Measurements from ENCODE around the gene TMEM52. TPM values are rescaled to one million over a fixed set of nuclear protein-coding genes. Genes with fewer than 3 reads are reported as not detected.

The TMEM52 gene
- total and polyA plus RNA-seq, 2 of the 13 experiments (the other 11 are each of a cell fraction or from before 2014, with no cell fraction given) = 13.2 to 18.7 TPM

DNA sequence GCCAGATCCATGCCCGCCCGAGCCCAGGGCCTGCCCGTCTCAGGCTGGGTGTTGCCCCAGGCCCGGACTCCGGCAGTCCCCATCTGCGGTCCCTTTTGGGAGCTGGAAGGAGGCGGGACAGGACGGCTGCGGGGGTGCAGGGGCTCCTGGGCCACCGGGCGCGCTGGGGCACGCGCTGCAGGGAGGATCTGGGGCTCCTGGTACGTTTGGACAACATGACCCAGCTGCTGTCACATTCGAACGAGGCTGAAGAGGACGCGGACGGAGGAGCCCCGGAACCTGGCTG lies 10.6 kb downstream of the TMEM52 start (continued):
- TF ChIP-seq, protein P1, sequence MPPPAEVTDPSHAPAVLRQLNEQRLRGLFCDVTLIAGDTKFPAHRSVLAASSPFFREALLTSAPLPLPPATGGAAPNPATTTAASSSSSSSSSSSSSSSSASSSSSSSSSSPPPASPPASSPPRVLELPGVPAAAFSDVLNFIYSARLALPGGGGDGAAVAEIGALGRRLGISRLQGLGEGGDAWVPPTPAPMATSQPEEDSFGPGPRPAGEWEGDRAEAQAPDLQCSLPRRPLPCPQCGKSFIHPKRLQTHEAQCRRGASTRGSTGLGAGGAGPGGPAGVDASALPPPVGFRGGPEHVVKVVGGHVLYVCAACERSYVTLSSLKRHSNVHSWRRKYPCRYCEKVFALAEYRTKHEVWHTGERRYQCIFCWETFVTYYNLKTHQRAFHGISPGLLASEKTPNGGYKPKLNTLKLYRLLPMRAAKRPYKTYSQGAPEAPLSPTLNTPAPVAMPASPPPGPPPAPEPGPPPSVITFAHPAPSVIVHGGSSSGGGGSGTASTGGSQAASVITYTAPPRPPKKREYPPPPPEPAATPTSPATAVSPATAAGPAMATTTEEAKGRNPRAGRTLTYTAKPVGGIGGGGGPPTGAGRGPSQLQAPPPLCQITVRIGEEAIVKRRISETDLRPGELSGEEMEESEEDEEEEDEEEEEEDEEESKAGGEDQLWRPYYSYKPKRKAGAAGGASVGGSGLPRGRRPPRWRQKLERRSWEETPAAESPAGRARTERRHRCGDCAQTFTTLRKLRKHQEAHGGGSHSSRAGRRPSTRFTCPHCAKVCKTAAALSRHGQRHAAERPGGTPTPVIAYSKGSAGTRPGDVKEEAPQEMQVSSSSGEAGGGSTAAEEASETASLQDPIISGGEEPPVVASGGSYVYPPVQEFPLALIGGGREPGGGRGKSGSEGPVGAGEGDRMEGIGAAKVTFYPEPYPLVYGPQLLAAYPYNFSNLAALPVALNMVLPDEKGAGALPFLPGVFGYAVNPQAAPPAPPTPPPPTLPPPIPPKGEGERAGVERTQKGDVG (CRISPR knock-in tag; IDR thresholded peaks at IDR 0.05; ENCODE audit: borderline replicate concordance) = no peak; the same call in 1 of the 2 replicates
- TF ChIP-seq NFYC (CRISPR knock-in tag; IDR thresholded peaks at IDR 0.05) = no peak
- TF ChIP-seq ZNF616 (CRISPR knock-in tag; IDR thresholded peaks at IDR 0.05; ENCODE audit: low read depth) = no peak
- TF ChIP-seq, protein P2, sequence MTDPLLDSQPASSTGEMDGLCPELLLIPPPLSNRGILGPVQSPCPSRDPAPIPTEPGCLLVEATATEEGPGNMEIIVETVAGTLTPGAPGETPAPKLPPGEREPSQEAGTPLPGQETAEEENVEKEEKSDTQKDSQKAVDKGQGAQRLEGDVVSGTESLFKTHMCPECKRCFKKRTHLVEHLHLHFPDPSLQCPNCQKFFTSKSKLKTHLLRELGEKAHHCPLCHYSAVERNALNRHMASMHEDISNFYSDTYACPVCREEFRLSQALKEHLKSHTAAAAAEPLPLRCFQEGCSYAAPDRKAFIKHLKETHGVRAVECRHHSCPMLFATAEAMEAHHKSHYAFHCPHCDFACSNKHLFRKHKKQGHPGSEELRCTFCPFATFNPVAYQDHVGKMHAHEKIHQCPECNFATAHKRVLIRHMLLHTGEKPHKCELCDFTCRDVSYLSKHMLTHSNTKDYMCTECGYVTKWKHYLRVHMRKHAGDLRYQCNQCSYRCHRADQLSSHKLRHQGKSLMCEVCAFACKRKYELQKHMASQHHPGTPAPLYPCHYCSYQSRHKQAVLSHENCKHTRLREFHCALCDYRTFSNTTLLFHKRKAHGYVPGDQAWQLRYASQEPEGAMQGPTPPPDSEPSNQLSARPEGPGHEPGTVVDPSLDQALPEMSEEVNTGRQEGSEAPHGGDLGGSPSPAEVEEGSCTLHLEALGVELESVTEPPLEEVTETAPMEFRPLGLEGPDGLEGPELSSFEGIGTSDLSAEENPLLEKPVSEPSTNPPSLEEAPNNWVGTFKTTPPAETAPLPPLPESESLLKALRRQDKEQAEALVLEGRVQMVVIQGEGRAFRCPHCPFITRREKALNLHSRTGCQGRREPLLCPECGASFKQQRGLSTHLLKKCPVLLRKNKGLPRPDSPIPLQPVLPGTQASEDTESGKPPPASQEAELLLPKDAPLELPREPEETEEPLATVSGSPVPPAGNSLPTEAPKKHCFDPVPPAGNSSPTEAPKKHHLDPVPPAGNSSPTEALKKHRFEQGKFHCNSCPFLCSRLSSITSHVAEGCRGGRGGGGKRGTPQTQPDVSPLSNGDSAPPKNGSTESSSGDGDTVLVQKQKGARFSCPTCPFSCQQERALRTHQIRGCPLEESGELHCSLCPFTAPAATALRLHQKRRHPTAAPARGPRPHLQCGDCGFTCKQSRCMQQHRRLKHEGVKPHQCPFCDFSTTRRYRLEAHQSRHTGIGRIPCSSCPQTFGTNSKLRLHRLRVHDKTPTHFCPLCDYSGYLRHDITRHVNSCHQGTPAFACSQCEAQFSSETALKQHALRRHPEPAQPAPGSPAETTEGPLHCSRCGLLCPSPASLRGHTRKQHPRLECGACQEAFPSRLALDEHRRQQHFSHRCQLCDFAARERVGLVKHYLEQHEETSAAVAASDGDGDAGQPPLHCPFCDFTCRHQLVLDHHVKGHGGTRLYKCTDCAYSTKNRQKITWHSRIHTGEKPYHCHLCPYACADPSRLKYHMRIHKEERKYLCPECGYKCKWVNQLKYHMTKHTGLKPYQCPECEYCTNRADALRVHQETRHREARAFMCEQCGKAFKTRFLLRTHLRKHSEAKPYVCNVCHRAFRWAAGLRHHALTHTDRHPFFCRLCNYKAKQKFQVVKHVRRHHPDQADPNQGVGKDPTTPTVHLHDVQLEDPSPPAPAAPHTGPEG (CRISPR knock-in tag; IDR thresholded peaks at IDR 0.05) = 0 out of 2 replicates have a peak, but pooled peaks have one; percentile 63
